Smooth muscle cell of the brain vasculature (primary cell): ENCODE data around the gene SIN3B.
"Not testable (repeated sequence)": the region's sequence is repeated elsewhere in the genome, so short reads cannot be mapped to it uniquely, and the experiment has no call there.

ENCODE experiments used
- DNase-seq: peaks from one replicate; pipeline ENCODE4 v3.0.0-alpha.2; 2012; ENCODE audit warnings: low read depth, low spot score

The SIN3B gene

DNA sequence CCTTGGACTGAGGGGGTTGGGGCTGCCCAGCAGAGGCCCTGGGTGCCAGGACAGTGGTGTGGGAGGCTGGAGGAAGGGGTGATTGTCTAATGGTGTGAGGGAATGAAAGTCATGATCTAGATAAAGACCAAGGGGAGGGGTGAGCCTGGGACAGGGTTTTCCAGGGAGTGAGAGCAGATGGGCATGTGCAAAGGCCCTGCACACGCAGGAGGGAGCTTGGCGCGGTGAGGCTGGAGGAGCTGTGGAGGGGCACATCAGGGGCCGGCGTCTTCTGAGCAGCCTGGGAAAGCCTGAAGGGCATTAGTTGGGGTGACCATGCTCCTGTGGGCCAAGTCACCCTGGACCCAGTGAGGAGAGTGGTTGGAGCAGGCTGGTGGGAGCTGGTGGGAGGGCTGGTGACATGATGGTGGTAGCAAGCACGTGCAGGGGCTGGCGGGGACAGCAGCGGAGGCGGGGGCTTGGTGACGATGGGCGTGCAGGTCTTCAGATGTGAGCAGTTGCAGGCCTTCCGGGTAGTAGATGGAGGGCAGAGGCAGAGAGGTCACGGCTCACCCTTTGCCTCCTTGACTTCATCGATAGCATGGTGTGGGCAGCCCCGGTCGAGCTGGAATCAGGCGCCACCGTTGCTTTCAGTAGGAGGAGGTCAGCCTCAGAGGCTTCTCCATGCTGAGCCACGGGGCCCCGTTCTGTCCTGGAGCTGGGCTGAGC lies 39.4 kb downstream of the SIN3B start:
- no peak for DNase-seq

DNA sequence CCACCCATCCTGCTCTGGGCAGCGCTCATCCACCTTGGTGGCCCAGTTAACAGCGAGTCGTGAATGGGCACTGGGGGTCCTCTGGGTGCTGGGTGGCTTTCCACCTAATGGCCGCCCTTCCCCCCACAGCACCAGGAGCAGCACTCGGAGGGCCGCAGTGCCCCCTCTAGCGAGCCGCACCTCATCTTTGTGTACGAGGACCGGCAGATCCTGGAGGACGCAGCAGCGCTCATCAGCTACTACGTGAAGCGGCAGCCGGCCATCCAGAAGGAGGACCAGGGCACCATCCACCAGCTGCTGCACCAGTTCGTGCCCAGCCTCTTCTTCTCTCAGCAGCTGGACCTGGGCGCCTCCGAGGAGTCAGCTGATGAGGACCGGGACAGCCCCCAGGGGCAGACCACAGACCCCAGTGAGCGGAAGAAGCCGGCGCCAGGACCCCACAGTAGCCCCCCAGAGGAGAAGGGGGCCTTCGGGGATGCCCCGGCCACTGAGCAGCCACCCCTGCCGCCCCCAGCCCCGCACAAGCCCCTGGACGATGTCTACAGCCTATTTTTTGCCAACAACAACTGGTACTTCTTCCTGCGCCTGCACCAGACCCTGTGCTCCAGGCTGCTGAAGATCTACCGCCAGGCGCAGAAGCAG lies 40.3 kb downstream of the SIN3B start:
- no peak for DNase-seq

GRCh38 chr19:16871871-16872270 lies 42.7 kb downstream of the SIN3B start:
- DNase-seq: no peak

DNA sequence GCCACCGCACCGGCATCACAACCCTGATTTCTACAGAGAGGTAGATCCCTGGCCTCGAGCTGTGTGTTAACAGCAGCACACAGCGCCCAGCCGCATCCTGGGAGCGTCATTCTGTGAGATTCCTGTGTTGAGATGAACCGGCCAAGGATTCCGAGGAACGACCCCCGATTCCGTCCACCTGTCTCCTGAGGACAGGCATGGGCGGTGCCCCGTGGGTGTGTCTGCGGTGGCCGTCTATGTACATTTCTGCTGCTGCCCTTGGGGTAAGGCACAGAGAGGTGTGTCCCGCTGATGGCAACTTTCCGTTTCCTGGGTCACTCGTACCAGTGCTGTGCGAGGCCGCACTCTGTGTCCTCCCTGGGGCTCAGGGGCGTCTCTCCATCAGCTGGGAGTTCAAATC lies 43.5 kb downstream of the SIN3B start:
- DNase-seq: no peak

DNA sequence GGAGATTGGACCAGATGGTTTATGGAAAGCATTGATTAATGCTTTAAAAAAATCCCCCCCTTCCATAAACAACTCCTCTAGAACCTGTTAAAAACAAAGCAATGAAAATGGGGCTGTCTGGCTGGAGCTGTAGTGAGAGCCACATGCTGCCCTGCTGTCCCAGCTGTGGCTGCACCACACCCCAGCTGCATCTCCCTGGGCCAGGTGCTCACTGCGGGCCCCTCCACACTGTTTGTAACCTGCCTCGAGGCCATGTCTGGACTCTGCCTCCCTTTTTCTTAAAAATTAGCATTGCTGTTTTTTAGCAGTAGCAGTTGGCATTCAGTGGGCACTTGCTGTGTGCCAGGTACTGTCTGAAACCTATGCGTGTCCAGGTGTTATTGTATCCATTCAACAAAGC lies 44.4 kb downstream of the SIN3B start:
- no peak for DNase-seq

- no peak for DNase-seq
Observed at GRCh38 chr19:16874250-16874977, 45.2 kb downstream of the SIN3B start.

DNA sequence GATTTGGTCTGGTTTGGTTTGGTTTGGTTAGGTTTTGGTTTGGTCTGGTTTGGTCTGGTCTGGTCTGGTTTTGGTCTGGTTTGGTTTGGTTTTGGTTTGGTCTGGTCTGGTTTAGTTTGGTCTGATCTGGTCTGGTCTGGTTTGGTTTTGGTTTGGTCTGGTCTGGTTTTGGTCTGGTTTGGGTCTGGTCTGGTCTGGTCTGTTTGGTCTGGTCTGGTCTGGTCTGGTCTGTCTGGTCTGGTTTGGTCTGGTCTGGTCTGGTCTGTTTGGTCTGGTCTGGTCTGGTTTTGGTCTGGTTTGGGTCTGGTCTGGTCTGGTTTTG lies 45.7 kb downstream of the SIN3B start:
- not testable (repeated sequence) for DNase-seq

DNA sequence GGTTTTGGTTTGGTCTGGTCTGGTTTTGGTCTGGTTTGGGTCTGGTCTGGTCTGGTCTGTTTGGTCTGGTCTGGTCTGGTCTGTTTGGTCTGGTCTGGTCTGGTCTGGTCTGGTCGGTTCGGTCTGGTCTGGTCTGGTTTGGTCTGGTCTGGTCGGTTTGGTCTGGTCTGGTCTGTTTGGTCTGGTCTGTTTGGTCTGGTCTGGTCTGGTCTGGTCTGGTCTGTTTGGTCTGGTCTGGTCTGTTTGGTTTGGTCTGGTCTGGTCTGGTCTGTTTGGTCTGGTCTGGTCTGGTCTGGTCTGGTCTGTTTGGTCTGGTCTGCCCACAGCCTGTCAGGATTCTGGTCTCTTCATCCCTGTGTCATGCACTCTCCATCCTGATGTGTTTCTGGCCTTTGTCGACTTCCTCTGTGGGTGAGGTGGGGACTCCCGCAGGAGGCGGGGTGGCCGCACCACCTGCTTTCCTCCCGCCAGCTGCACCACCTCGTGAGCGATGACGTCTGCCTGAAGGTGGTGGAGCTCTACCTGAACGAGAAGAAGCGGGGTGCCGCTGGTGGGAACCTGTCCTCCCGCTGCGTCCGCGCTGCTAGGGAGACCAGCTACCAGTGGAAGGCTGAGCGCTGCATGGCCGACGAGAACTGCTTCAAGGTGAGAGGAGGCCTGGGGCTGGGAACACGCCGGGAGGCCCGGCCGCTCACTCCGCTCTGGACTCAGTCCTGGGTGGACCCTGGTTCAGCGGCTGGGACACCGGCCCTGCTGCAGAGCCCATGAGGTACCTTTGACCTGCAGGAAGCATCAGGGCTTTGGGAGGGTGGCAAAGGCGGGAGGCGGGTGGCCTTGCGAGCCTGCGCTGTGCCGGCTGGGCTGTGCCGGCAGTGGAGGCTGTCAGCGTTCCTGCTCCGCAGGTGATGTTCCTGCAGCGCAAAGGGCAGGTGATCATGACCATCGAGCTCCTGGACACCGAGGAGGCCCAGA lies 46.7 kb downstream of the SIN3B start:
- DNase-seq: no peak

- no peak for DNase-seq
Observed at GRCh38 chr19:16876904-16877361, 47.7 kb downstream of the SIN3B start.

GRCh38 chr19:16877581-16877980 lies 48.4 kb downstream of the SIN3B start:
- DNase-seq: no peak

DNA sequence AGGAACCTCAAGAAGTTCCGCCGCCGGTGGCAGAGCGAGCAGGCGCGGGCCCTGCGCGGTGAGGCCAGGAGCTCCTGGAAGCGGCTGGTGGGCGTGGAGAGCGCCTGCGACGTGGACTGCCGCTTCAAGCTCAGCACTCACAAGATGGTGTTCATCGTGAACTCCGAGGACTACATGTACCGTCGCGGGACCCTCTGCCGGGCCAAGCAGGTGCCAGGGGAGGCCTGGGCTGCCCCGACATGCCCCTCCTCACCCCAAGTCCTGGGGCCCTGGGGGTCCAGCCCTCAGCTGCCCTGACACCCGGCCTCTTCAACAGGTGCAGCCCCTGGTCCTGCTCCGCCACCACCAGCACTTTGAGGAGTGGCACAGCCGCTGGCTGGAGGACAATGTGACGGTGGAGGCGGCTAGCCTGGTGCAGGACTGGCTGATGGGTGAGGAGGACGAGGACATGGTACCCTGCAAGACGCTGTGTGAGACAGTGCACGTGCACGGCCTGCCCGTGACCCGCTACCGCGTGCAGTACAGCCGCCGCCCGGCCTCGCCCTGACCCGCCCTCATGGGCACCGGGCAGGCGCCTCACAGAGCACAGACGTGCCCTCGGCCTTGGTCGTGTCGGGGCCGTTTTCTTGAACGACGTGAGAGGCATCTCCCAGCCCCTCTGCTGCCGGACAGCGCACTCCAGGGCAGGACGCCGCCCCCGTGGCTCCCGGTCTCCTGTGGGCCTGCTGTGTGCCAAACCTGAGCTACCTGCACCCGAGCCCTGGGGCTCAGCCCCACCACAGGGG lies 49.2 kb downstream of the SIN3B start:
- DNase-seq: no peak

DNA sequence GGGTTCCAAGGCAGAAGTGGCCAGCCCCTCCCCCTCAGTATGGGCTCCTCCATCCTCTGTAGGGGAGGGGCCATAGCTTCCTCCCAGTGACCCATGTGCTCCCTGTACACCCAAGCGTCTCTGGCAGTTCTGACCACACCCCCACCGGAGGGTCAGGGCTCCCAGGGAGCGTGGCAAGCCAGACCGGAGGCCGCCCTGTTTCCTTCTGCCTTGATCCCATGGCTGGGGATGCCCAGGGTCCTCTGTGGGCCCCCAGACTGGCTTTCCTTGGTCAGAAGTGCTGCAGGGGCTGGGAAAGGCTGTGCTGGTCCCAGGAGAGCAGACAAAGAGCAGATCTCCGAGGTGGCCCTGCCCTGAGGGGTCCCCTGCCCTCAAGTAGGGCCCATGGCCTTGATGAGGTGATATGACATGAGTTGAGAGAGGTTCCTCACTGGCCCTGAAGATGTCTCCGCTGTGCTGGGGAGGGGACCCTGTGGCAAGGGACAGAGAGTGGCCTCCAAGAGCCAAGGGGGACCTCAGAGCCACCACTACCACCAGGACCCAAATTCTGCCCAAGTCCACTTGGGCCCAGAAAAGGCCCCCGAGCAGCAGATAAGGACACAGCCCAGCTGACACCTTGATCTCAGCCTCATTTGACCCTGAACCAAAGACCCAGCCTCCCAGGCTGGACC lies 51.8 kb downstream of the SIN3B start:
- no peak for DNase-seq

DNA sequence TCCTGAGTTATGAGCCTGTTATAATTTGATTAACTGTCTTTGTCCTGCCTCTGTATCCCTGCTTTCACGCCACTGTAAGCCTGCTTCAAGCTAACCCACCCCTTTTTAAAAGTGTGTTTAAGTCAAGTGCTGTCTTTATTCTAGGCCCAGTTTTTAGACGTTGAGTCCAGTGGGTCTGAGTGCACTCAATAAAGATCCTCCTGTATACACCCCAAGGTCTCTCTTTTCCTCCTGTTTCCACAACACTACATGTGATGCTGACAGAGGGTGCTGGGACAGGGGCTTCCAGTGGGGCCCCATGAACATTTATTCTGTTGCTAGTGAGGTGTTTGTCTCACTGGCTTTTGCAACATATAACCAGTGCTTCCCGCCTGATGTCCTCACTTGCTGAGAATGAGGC lies 52.9 kb downstream of the SIN3B start:
- no peak for DNase-seq

DNA sequence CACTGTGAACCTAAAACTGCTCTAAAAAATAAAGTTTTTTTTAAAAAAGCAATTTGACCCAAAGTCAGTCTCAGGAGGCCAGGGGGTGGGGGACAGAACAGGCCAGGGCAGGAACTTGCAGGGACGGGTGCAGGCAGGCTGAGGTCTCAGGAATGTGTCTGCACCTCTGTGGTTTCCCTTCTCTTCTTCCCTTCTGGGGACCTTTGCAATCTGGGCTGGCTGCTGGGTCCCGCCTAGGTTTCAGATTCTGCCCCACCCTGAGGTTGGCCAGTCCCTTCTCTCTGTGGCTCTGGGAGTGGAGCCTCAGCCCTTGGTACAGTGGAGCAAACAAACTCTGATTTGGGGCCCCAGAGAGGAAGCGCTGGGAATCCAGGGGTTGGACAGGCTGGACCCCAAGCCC lies 54.3 kb downstream of the SIN3B start:
- DNase-seq: no peak

- no peak for DNase-seq
Observed at GRCh38 chr19:16885166-16885565, 56.0 kb downstream of the SIN3B start.

- no peak for DNase-seq
Observed at GRCh38 chr19:16886305-16886880, 57.2 kb downstream of the SIN3B start.

DNA sequence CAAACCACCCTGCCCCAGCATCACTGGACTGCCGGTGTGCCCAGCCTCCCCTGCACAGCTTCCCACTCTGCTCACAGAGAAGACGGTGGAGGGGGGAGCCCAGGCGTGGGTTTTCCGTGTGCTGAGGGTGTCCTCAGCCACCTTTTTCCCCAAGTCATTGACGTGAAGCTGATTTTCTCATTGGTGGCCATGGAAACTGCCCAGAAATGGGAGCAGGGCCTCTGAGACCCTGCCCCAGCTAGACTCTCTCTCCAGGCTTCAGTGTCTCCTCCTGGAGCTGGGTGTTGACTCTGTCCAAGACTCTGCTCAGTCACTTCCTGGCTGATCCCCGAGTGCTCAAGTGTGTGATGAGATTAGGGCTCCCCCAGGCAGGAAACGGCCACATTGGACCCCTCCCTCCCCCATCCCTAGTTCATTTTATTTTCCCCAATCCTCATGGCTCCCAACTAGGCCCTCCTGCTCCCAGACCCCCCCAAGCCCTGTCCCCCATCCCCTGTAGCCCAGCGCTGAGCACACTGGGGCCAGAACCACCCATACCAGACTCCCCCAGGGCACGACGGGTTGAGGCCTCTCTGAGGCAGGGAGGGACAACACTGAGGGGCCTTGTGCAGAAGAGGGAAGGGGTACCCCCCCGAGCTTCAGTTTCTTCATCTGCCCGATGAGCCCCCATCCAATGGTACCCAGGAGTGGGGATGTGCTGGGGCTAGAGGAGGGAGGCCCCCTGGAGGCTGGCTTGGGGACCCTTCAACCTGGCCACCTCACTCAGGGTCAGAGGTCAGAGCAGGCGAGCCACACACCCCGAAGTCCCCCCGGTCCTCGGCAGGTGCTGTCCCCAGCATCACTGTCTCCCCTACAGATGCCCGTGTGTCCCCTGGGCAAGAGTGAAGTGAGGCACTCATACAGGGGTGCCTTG lies 58.4 kb downstream of the SIN3B start:
- DNase-seq: no peak

DNA sequence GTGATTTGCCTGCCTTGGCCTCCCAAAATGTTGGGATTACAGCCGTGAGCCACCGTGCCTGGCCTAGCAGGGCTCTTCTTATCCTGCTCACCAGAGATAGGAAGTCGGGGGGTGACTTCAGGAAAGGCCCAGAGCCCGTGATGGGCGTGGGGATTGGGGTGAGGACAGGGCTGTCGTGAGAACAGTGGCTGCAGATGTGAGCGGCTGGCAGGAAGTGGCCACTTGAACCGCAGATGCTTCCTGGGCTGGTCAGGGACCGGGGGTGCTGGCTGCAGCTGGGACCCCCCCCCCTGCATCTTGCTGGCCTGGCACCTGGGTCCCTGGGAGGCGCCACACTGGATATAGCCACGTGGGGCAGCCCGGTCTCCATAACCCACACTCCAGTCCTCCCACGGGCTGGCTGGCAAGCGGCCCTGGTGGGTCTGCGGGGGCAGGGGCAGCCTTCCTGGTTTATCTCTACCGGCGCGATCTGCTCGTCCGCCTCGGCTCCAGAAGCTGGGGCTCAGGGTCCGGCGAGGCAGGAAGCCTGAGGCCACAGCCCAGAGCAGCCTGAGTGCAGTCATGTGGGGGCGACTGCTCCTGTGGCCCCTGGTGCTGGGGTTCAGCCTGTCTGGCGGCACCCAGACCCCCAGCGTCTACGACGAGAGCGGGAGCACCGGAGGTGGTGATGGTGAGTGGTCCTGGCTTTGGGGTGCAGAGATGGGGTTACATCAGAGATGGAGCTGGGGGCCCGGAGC lies 59.6 kb downstream of the SIN3B start, which contains the start of gene F2RL3:
Gene F2RL3, plus strand, starts transcription at position 371 of the 737 bp plus-strand sequence. Its CDS starts 191 bp downstream, at position 562.
- no peak for DNase-seq
